Hepatocyte (in vitro differentiated cells): ENCODE data around the gene IRX1.

Experiments
- CTCF ChIP-seq: fragments of 200-600 bp; sonication (generic); IDR thresholded peaks from 2 replicates; pipeline ENCODE4 v1.5.1; 2016; ENCODE audit warnings: antibody characterized with exemption, mild to moderate bottlenecking; ENCODE audit not compliant: poor library complexity
- EZH2phosphoT487 ChIP-seq: fragments of 200-600 bp; sonication (generic); IDR thresholded peaks from one replicate; pipeline ENCODE4 v1.6.1; 2018; ENCODE audit warnings: antibody characterized with exemption, mild to moderate bottlenecking, low read depth, moderate library complexity; ENCODE audit not compliant: unreplicated experiment, severe bottlenecking

DNA sequence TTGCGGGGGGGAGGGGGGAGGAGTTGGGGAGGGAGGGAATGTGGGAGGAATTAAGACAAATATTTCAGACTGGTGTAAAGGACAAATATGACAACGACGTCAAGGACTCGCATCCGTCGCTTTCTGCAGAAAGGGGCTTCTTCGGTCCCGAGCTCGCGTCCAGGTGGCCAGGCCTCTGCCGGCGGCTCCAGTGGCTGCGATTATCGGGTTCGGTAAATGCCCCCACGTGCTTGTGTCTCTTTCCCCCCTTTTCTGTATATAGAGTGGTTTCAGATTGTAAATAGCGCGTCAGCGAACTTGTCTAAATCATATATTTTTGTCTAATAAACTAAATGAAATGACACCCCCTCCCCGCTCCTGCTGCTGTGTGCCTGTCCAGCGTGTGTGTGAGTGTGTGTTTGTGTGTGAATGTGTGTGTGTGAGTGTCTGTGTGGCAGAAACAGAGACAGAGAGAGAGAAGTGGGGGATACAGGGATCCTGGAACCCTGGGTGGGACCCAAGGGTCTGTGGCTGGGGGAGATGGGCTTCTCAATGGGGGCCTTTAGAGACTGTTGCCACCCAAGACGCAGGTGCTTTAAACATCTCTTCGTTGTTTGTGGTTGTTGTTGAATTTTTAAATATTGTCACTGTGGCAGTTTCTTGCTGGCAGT lies 5.6 kb downstream of the IRX1 start:
- TF ChIP-seq CTCF (no peak), EZH2phosphoT487 (peak; percentile 61)
